OCI-LY1 (cell line): ENCODE results near the gene RNASEH1.

Experiments
- H2AFZ ChIP-seq: fragments of 200-600 bp; sonication (generic), shearing (Covaris generic); 2 replicates; pipeline ENCODE4 v1.6.0; 2014; ENCODE audit warnings: antibody characterized with exemption, mild to moderate bottlenecking, low read length
- H3F3A ChIP-seq: fragments of 200-600 bp; sonication (generic), shearing (Covaris generic); 2 replicates; pipeline ENCODE4 v1.6.0; 2014; ENCODE audit warnings: mild to moderate bottlenecking, antibody characterized with exemption, low read length, moderate library complexity; ENCODE audit not compliant: insufficient read depth
- H3K27ac ChIP-seq: fragments of 200-600 bp; sonication (generic); 2 replicates; pipeline ENCODE4 v1.5.1; 2014; ENCODE audit warnings: low read length, mixed run types, mild to moderate bottlenecking, low read depth; ENCODE audit not compliant: poor library complexity, severe bottlenecking
- H3K27me3 ChIP-seq: fragments of 200-600 bp; sonication (generic); 2 replicates; pipeline ENCODE4 v1.6.0; 2014; ENCODE audit warnings: antibody characterized with exemption, mild to moderate bottlenecking, low read length, moderate library complexity; ENCODE audit not compliant: insufficient read depth
- H3K36me3 ChIP-seq: fragments of 200-600 bp; sonication (generic); 2 replicates; pipeline ENCODE4 v1.6.1; 2014; ENCODE audit warnings: mild to moderate bottlenecking, antibody characterized with exemption, low read length, moderate library complexity, mixed read lengths; ENCODE audit not compliant: insufficient read depth
- H3K4me1 ChIP-seq: fragments of 200-600 bp; sonication (generic); 2 replicates; pipeline ENCODE4 v1.5.1; 2014; ENCODE audit warnings: mild to moderate bottlenecking, low read length, moderate library complexity; ENCODE audit not compliant: insufficient read depth, severe bottlenecking
- H3K4me2 ChIP-seq: fragments of 200-600 bp; sonication (generic), shearing (Covaris generic); 2 replicates; pipeline ENCODE4 v1.6.1; 2014; ENCODE audit warnings: low read length
- H3K4me3 ChIP-seq: fragments of 200-600 bp; sonication (generic); 2 replicates; pipeline ENCODE4 v1.5.1; 2014; ENCODE audit warnings: low read length, low read depth, mild to moderate bottlenecking, mixed read lengths; ENCODE audit not compliant: poor library complexity, severe bottlenecking
- H3K79me2 ChIP-seq: fragments of 200-600 bp; shearing (Covaris generic); 2 replicates; pipeline ENCODE4 v1.6.1; 2016; ENCODE audit warnings: mixed run types, low read length, mixed read lengths; ENCODE audit not compliant: insufficient read depth
- H3K9ac ChIP-seq: fragments of 200-600 bp; sonication (generic), shearing (Covaris generic); 2 replicates; pipeline ENCODE4 v1.6.1; 2014; ENCODE audit warnings: mild to moderate bottlenecking, low read length, mixed read lengths
- H3K9me2 ChIP-seq: fragments of 200-600 bp; sonication (generic), shearing (Covaris generic); 2 replicates; pipeline ENCODE4 v1.6.1; 2014; ENCODE audit warnings: low read depth, mild to moderate bottlenecking, low read length, mixed read lengths
- H3K9me3 ChIP-seq: fragments of 200-600 bp; shearing (Covaris generic); 2 replicates; pipeline ENCODE4 v1.6.1; 2014; ENCODE audit warnings: low read length, mixed read lengths
- H4K20me1 ChIP-seq: fragments of 200-600 bp; sonication (generic), shearing (Covaris generic); 2 replicates; pipeline ENCODE4 v1.6.0; 2016; ENCODE audit warnings: mild to moderate bottlenecking, low read length; ENCODE audit not compliant: insufficient read depth
- EZH2 ChIP-seq: fragments of 200-600 bp; sonication (generic), shearing (Covaris generic); IDR thresholded peaks from 2 replicates; pipeline ENCODE4 v1.8.0; 2017; ENCODE audit warnings: borderline replicate concordance, mixed run types, mild to moderate bottlenecking, antibody characterized with exemption, low read length, moderate library complexity, mixed read lengths
- TF ChIP-seq, protein P1 (sequence below): fragments of 200-600 bp; sonication (generic), shearing (Covaris generic); IDR thresholded peaks from 2 replicates; pipeline ENCODE4 v1.5.1; 2017; ENCODE audit warnings: mild to moderate bottlenecking, antibody characterized with exemption, low read length, moderate library complexity, mixed read lengths

Gene RNASEH1

GRCh38 chr2:3547915-3548314, 10.2 kb downstream of the RNASEH1 start:
- Histone ChIP-seq H4K20me1 (no peaks in the 10 kb centered on the region), H3K79me2 (no peaks in the 10 kb centered on the region), H3K9ac (no peak overlapping the region), H3K36me3 (peaks cover 94% of the 10 kb centered on the region), H3K27me3 (no peaks in the 10 kb centered on the region), H3K27ac (no peak overlapping the region), H3K4me2 (no peak overlapping the region), H3F3A (no peaks in the 10 kb centered on the region), H3K9me2 (no peaks in the 10 kb centered on the region), H3K9me3 (no peaks in the 10 kb centered on the region), H2AFZ (no peak overlapping the region), H3K4me3 (no peak overlapping the region), H3K4me1 (no peaks in the 10 kb centered on the region)
- no peak for TF ChIP-seq EZH2
- TF ChIP-seq, protein P1, sequence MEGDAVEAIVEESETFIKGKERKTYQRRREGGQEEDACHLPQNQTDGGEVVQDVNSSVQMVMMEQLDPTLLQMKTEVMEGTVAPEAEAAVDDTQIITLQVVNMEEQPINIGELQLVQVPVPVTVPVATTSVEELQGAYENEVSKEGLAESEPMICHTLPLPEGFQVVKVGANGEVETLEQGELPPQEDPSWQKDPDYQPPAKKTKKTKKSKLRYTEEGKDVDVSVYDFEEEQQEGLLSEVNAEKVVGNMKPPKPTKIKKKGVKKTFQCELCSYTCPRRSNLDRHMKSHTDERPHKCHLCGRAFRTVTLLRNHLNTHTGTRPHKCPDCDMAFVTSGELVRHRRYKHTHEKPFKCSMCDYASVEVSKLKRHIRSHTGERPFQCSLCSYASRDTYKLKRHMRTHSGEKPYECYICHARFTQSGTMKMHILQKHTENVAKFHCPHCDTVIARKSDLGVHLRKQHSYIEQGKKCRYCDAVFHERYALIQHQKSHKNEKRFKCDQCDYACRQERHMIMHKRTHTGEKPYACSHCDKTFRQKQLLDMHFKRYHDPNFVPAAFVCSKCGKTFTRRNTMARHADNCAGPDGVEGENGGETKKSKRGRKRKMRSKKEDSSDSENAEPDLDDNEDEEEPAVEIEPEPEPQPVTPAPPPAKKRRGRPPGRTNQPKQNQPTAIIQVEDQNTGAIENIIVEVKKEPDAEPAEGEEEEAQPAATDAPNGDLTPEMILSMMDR: no peak

DNA sequence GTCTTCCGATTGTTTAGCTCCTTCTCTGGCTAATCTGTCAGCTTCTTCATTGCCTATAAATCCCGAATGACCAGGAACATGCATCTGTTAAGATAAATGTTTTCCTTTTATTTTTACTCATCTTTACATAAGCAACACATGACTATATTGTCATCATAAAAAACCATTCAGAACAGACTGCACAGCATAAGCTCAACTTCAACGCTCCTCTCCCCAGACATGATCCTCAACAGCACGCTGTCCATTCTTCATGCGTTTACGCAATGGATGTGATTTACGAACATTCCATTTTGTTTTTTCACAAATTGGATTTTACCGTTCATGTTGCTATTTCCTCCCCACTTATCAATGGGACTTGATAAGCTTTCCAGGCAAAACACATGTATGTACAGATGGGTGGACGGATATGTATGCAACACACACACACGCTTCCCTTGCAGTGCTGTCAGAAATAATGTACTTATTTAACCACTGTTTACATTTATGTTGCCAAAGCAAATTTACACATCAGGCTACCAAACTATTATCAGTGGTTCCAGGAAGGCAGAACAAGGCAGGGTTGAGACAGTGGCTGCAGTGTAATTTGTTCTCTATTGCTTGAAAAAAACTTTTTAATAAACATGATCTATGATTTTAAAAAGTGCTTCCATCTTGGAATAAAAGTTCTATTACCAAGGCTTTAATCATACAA, 12.2 kb downstream of the RNASEH1 start:
- Histone ChIP-seq H3K27ac (no peak overlapping the region), H3K9ac (no peak overlapping the region), H3K9me3 (no peaks in the 10 kb centered on the region), H3K9me2 (no peaks in the 10 kb centered on the region), H3K79me2 (no peaks in the 10 kb centered on the region), H3K4me3 (no peak overlapping the region), H3F3A (no peaks in the 10 kb centered on the region), H3K4me1 (no peaks in the 10 kb centered on the region), H3K4me2 (no peak overlapping the region), H3K27me3 (no peaks in the 10 kb centered on the region), H3K36me3 (peaks cover 95% of the 10 kb centered on the region), H4K20me1 (no peaks in the 10 kb centered on the region), H2AFZ (no peak overlapping the region)
- TF ChIP-seq, protein P1: no peak
- TF ChIP-seq EZH2: no peak

- Histone ChIP-seq H3K79me2 (no peaks in the 10 kb centered on the region), H3K4me2 (no peak overlapping the region), H3K36me3 (peaks cover 71% of the 10 kb centered on the region), H3K9me2 (no peaks in the 10 kb centered on the region), H3K27ac (no peak overlapping the region), H3K9me3 (no peaks in the 10 kb centered on the region), H3K9ac (no peak overlapping the region), H3K4me1 (no peaks in the 10 kb centered on the region), H4K20me1 (no peaks in the 10 kb centered on the region), H2AFZ (no peak overlapping the region), H3K27me3 (no peaks in the 10 kb centered on the region), H3K4me3 (no peak overlapping the region), H3F3A (no peaks in the 10 kb centered on the region)
- TF ChIP-seq, protein P1: no peak
- TF ChIP-seq EZH2: no peak
Measured at GRCh38 chr2:3543023-3543683, 15.0 kb downstream of the RNASEH1 start.
